Ovary (tissue), 3 donors: ENCODE results near the gene TGIF1.

Source experiments
- EP300 ChIP-seq: sonication (generic); formaldehyde crosslinking; IDR thresholded peaks from one replicate; pipeline ENCODE4 v1.6.1; 2017; ENCODE audit warnings: antibody characterized with exemption
- POLR2A ChIP-seq: fragments of 450-650 bp; IDR thresholded peaks from one replicate; pipeline ENCODE4 v1.6.1; 2017; ENCODE audit warnings: antibody characterized with exemption, mild to moderate bottlenecking, moderate library complexity
- TF ChIP-seq, protein P1 (sequence below), 3 donors: fragments of 450-650 bp in 2 of 3; fragments of 200-600 bp in 1 of 3; IDR thresholded peaks; one replicate each; pipeline versions ENCODE4 v1.5.1 to v1.8.0; 2016 to 2022; ENCODE audit warnings: antibody characterized with exemption in 3 of 3, mild to moderate bottlenecking in 1 of 3
- donor health status: DM: no; HTN: no; CAD: no.

DNA sequence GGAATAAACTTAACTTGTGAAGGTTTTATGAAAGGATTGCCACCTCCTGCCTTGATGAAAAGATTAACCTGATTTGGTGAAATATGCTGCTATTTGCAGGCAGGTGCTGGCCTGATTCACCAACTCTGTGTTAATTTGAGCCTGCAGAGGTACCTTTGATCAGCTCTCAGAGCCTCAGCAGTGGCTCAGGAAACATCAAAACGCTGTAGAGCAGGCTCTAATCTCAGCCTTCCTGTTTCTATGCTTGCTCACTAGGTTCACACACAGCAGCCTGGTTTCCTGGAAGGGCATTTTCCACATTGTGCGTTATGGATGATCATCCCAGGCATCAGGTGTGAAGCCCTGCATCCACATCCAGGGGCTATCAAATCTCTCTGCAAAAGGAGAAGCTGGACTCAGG, 16.9 kb downstream of the TGIF1 start:
- TF ChIP-seq, protein P1, sequence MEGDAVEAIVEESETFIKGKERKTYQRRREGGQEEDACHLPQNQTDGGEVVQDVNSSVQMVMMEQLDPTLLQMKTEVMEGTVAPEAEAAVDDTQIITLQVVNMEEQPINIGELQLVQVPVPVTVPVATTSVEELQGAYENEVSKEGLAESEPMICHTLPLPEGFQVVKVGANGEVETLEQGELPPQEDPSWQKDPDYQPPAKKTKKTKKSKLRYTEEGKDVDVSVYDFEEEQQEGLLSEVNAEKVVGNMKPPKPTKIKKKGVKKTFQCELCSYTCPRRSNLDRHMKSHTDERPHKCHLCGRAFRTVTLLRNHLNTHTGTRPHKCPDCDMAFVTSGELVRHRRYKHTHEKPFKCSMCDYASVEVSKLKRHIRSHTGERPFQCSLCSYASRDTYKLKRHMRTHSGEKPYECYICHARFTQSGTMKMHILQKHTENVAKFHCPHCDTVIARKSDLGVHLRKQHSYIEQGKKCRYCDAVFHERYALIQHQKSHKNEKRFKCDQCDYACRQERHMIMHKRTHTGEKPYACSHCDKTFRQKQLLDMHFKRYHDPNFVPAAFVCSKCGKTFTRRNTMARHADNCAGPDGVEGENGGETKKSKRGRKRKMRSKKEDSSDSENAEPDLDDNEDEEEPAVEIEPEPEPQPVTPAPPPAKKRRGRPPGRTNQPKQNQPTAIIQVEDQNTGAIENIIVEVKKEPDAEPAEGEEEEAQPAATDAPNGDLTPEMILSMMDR (IDR thresholded peaks at IDR 0.05): no peak
- no peak for TF ChIP-seq POLR2A
- no peak for TF ChIP-seq EP300
